MCF 10A (cell line): ENCODE measurements around the gene COX19. TPM values are rescaled to one million over a fixed set of nuclear protein-coding genes. Genes with fewer than 3 reads are reported as not detected.

Source experiments
- BruUV-seq: library from RNA; stranded (reverse); fragments of 400-500 nt; replicated peaks from 2 replicates; lab custom pipeline; 2021; lab: Mats Ljungman, UMichigan
- CTCF ChIA-PET: fragments of 300-600 bp; sonication (Branson Sonifier 250); formaldehyde crosslinking; extraction: SDS; loops from one replicate; lab custom pipeline; 2021; ENCODE audit warnings: antibody characterized with exemption, inconsistent platforms; lab: Yijun Ruan, JAX
- POLR2A ChIA-PET: fragments of 300-600, 350-650 bp; sonication (Branson Sonifier 250); formaldehyde crosslinking; extraction: SDS; loops from one replicate; lab custom pipeline; 2020; ENCODE audit warnings: antibody characterized with exemption, inconsistent platforms; lab: Yijun Ruan, JAX
- DNase-seq: peaks from one replicate; pipeline ENCODE4 v3.0.0-alpha.2; 2018; ENCODE audit not compliant: unreplicated experiment
- H3K27ac Mint-ChIP-seq: one replicate; pipeline ENCODE4 v1.8.0; 2022; ENCODE audit warnings: mild to moderate bottlenecking, low read depth, mixed read lengths; ENCODE audit not compliant: unreplicated experiment
- H3K27me3 Mint-ChIP-seq: one replicate; pipeline ENCODE4 v1.8.0; 2022; ENCODE audit warnings: mixed read lengths; ENCODE audit not compliant: insufficient read depth, unreplicated experiment
- H3K36me3 Mint-ChIP-seq: one replicate; pipeline ENCODE4 v1.8.0; 2022; ENCODE audit warnings: mild to moderate bottlenecking, moderate library complexity, mixed read lengths; ENCODE audit not compliant: insufficient read depth, unreplicated experiment
- H3K4me1 Mint-ChIP-seq: one replicate; pipeline ENCODE4 v1.8.0; 2022; ENCODE audit warnings: mixed read lengths; ENCODE audit not compliant: insufficient read depth, unreplicated experiment
- H3K4me3 Mint-ChIP-seq: one replicate; pipeline ENCODE4 v1.8.0; 2022; ENCODE audit warnings: mild to moderate bottlenecking, moderate library complexity, mixed read lengths; ENCODE audit not compliant: unreplicated experiment
- H3K9me3 Mint-ChIP-seq: one replicate; pipeline ENCODE4 v1.8.0; 2022; ENCODE audit warnings: mixed read lengths; ENCODE audit not compliant: unreplicated experiment
- CTCF ChIP-seq: fragments of 200-600 bp; IDR thresholded peaks from one replicate; pipeline ENCODE4 v1.8.0; 2022; ENCODE audit warnings: antibody characterized with exemption, mild to moderate bottlenecking; ENCODE audit not compliant: unreplicated experiment
- intact Hi-C: fragments of 100-400 bp; cut with micrococcal nuclease; formaldehyde crosslinking; loops from 2 replicates; pipeline ENCODE4 v1.14.1; 2022
- total RNA-seq: library from RNA; stranded (reverse); gene quantifications from 2 replicates; pipeline ENCODE4 v1.2.3, GENCODE V29; 2022

Gene COX19
- total RNA-seq, 1 experiment from 2014 or later, result 16.5 TPM

GRCh38 chr7:952548-953441 is 22.6 kb downstream of the COX19 start:
- no TSS peak for BruUV-seq

GRCh38 chr7:951881-952547 is 23.3 kb downstream of the COX19 start:
- ChIA-PET POLR2A (interaction anchor here (0.6 to 1.8 kb wide), 3 partner anchors 11 to 20 kb away, joined by 3 to 9 read pairs (median 3); no protein-coding TSS in a partner anchor), CTCF (interaction anchor here (0.6 to 1.5 kb wide), 6 partner anchors 15 to 185 kb away, joined by 3 to 8 read pairs (median 4); no protein-coding TSS in a partner anchor)
- Mint-ChIP-seq H3K36me3 (peaks cover 11% of the 10 kb centered on the region), H3K4me3 (no peak overlapping the region), H3K27ac (no peak overlapping the region), H3K27me3 (no peaks in the 10 kb centered on the region), H3K9me3 (no peaks in the 10 kb centered on the region), H3K4me1 (no peaks in the 10 kb centered on the region)
- TF ChIP-seq CTCF, result no peak
- BruUV-seq, result no TSS peak
- intact Hi-C loops, result no loop called here
- no peak for DNase-seq

More at GRCh38 chr7:952548-953441, 22.6 kb downstream of the COX19 start:
- POLR2A ChIA-PET, result interaction anchor here (0.6 to 2.2 kb wide), 6 partner anchors 8 to 40 kb away, joined by 3 to 11 read pairs (median 4); partner anchors contain the start of gene COX19
- no peak overlapping the region for H3K4me3 Mint-ChIP-seq
- H3K27ac Mint-ChIP-seq, result no peak overlapping the region
- H3K36me3 Mint-ChIP-seq, result peaks cover 11% of the 10 kb centered on the region
- H3K27me3 Mint-ChIP-seq, result no peaks in the 10 kb centered on the region
- no peak for DNase-seq
- no peaks in the 10 kb centered on the region for H3K9me3 Mint-ChIP-seq
- no peak for TF ChIP-seq CTCF
- intact Hi-C loops, result no loop called here
- CTCF ChIA-PET, result interaction anchor here (0.6 to 1.2 kb wide), 2 partner anchors 45 to 186 kb away, joined by 3 to 4 read pairs; no protein-coding TSS in a partner anchor
- H3K4me1 Mint-ChIP-seq, result no peaks in the 10 kb centered on the region

GRCh38 chr7:949021-949934 is 26.1 kb downstream of the COX19 start:
- intact Hi-C loops, result no loop called here
- CTCF ChIA-PET, result interaction anchor here (0.6 to 1.2 kb wide), 2 partner anchors 41 to 74 kb away, joined by 3 to 4 read pairs; no protein-coding TSS in a partner anchor
- Mint-ChIP-seq H3K36me3 (no peaks in the 10 kb centered on the region), H3K4me3 (no peak overlapping the region), H3K9me3 (no peaks in the 10 kb centered on the region), H3K27me3 (no peaks in the 10 kb centered on the region), H3K4me1 (peaks cover 5% of the 10 kb centered on the region), H3K27ac (no peak overlapping the region)
- DNase-seq, result peak; percentile 43
- no peak for TF ChIP-seq CTCF
- BruUV-seq, result no TSS peak
- POLR2A ChIA-PET, result interaction anchor here (0.7 to 1.1 kb wide), 3 partner anchors 11 to 66 kb away, joined by 3 to 5 read pairs (median 4); no protein-coding TSS in a partner anchor
